K562 (cell line): ENCODE data around the gene CSTF2T. TPM values are rescaled to one million over a fixed set of nuclear protein-coding genes. Genes with fewer than 3 reads are reported as not detected.

ENCODE experiments used
- BACH1 ChIP-seq: fragments of 200-800 bp; sonication (Bioruptor generic); IDR thresholded peaks from 2 replicates; pipeline ENCODE4 v1.6.1; 2016; ENCODE audit warnings: missing genetic modification characterization, missing compliant biosample characterization
- DLX4 ChIP-seq: fragments of 250-450 bp; sonication (Bioruptor Pico); IDR thresholded peaks from 2 replicates; pipeline ENCODE4 v1.6.1; 2021; ENCODE audit warnings: mild to moderate bottlenecking
- DMBX1 ChIP-seq: fragments of 250-450 bp; sonication (Bioruptor Pico); IDR thresholded peaks from 2 replicates; pipeline ENCODE4 v1.8.0; 2022; ENCODE audit warnings: inconsistent platforms, mild to moderate bottlenecking, moderate library complexity, borderline replicate concordance
- MYBL2 ChIP-seq, 2 experiments: fragments of 450-650 bp in 1 of 2; sonication (generic) in 1 of 2; formaldehyde crosslinking in 1 of 2; IDR thresholded peaks; 2 replicates each; pipeline versions ENCODE4 v1.6.1 to v1.8.1; 2017 to 2022; ENCODE audit warnings: borderline replicate concordance in 1 of 2, inconsistent platforms in 1 of 2, low read depth in 1 of 2, mild to moderate bottlenecking in 1 of 2, missing genetic modification reagents in 1 of 2, moderate library complexity in 1 of 2
- NCOA6 ChIP-seq: fragments of 450-650 bp; IDR thresholded peaks from 2 replicates; pipeline ENCODE4 v1.6.1; 2017; ENCODE audit warnings: mild to moderate bottlenecking
- RBM15 ChIP-seq: fragments of 200-400 bp; formaldehyde crosslinking; IDR thresholded peaks from 2 replicates; pipeline ENCODE4 v1.6.1; 2018; ENCODE audit warnings: mild to moderate bottlenecking, low read length, moderate library complexity; ENCODE audit not compliant: insufficient read depth
- RERE ChIP-seq: sonication (generic); formaldehyde crosslinking; IDR thresholded peaks from 2 replicates; pipeline ENCODE4 v1.8.0; 2023; ENCODE audit warnings: missing genetic modification reagents, mild to moderate bottlenecking, borderline replicate concordance
- TFAP4 ChIP-seq: sonication (generic); formaldehyde crosslinking; IDR thresholded peaks from 2 replicates; pipeline ENCODE4 v1.8.0; 2022; ENCODE audit warnings: missing genetic modification reagents, mild to moderate bottlenecking, moderate library complexity, borderline replicate concordance
- TSHZ1 ChIP-seq: fragments of 250-450 bp; sonication (Bioruptor Pico); IDR thresholded peaks from 2 replicates; pipeline ENCODE4 v1.4.0; 2020; ENCODE audit warnings: mild to moderate bottlenecking, moderate library complexity
- ZMIZ1 ChIP-seq, 2 experiments: fragments of 150-350 bp in 1 of 2; IDR thresholded peaks; 2 replicates each; pipeline ENCODE4 v1.6.1; 2012 to 2016; ENCODE audit warnings: low read depth in 2 of 2, low read length in 2 of 2, mild to moderate bottlenecking in 1 of 2, moderate library complexity in 1 of 2
- polyA plus RNA-seq, 8 experiments: library from polyadenylated mRNA; depleted of rRNA in 4 of 8; stranded (reverse) in 5 of 8; unstranded in 3 of 8; fragments of >200 nt; fragmentation: Nextera tagmentation in 2 of 8; fragmentation: Illumina TruSeq in 1 of 8; extraction: Ambion mirVana in 2 of 8; extraction: Trizol in 1 of 8; gene quantifications; 2 replicates each; pipeline versions ENCODE4 v1.2.1 to v1.2.3, GENCODE V29; 2011 to 2014; ENCODE audit warnings: inconsistent platforms in 1 of 8, missing spikeins in 1 of 8
- total RNA-seq, 7 experiments: library from RNA; depleted of rRNA in 6 of 7; stranded (reverse); fragments of >200 nt in 6 of 7; fragmentation: Illumina TruSeq in 2 of 7; extraction: Trizol in 2 of 7; gene quantifications; 2 replicates each; pipeline versions ENCODE4 v1.2.1 to v1.2.3, GENCODE V29; 2011 to 2021; ENCODE audit warnings: low replicate concordance in 1 of 7

Gene CSTF2T
- total and polyA plus RNA-seq, 9 of the 15 experiments (the other 6 are each of a cell fraction or from before 2014, with no cell fraction given): 10.3 to 32.4 (median 24.2) TPM

- peak; percentile 93; the same call in 1 of the 2 replicates for TF ChIP-seq RERE (CRISPR knock-in tag)
- peak; percentile 49; the same call in 1 of the 2 replicates for TF ChIP-seq DMBX1 (CRISPR knock-in tag)
- no peak for TF ChIP-seq TSHZ1 (CRISPR knock-in tag)
- no peak for TF ChIP-seq NCOA6
- TF ChIP-seq MYBL2 (IDR thresholded peaks at IDR 0.05; ENCODE audit: low read depth): peak; percentile 95
- TF ChIP-seq MYBL2 (CRISPR knock-in tag; IDR thresholded peaks at IDR 0.05; ENCODE audit: borderline replicate concordance): no peak
- no peak for TF ChIP-seq DLX4 (CRISPR knock-in tag)
- TF ChIP-seq TFAP4 (CRISPR knock-in tag): peak; percentile 56; the same call in 1 of the 2 replicates
- peak; percentile 46; the same call in 1 of the 2 replicates for TF ChIP-seq BACH1 (tag)
- no peak for TF ChIP-seq RBM15
- 0 out of 4 replicates have a peak, but pooled peaks of 1 of the 2 experiments have one; percentile 5 for TF ChIP-seq ZMIZ1 (IDR thresholded peaks at IDR 0.05; ENCODE audit: low read depth in 2 of 2, low read length in 2 of 2)
Observed at GRCh38 chr10:51699475-51700227, at the start of gene CSTF2T (continued).
